CD4-positive, alpha-beta memory T cell (primary cell): Measurements from ENCODE around the gene OR10K2. TPM values are rescaled to one million over a fixed set of nuclear protein-coding genes. Genes with fewer than 3 reads are reported as not detected.

ENCODE experiments used
- CTCF ChIA-PET: fragments of 350-600 bp; sonication (Branson Sonifier 250); formaldehyde crosslinking; loops from one replicate; lab custom pipeline; 2021; ENCODE audit warnings: inconsistent platforms; ENCODE audit not compliant: partially characterized antibody; lab: Charles Lee
- POLR2A ChIA-PET: fragments of 350-600 bp; sonication (Branson Sonifier 250); formaldehyde crosslinking; loops from one replicate; lab custom pipeline; 2021; ENCODE audit not compliant: partially characterized antibody; lab: Charles Lee
- DNase-seq, 5 donors: peaks; one replicate each; pipeline versions ENCODE4 v3.0.0 to v3.0.0-alpha.2; 2020 to 2022; ENCODE audit warnings: mixed read lengths in 1 of 5
- H3K27ac ChIP-seq: one replicate; pipeline ENCODE4 v1.7.0; 2013; ENCODE audit warnings: low read depth, low read length
- H3K27me3 ChIP-seq: 2 replicates; pipeline ENCODE4 v1.7.0; 2013; ENCODE audit warnings: mild to moderate bottlenecking, low read length, moderate library complexity; ENCODE audit not compliant: insufficient read depth
- H3K36me3 ChIP-seq: 2 replicates; pipeline ENCODE4 v1.7.0; 2013; ENCODE audit warnings: mild to moderate bottlenecking, low read length, moderate library complexity; ENCODE audit not compliant: insufficient read depth
- H3K4me1 ChIP-seq: 2 replicates; pipeline ENCODE4 v1.7.0; 2013; ENCODE audit warnings: mild to moderate bottlenecking, low read length, moderate library complexity; ENCODE audit not compliant: insufficient read depth
- H3K4me3 ChIP-seq, 2 donors: one replicate each; pipeline ENCODE4 v1.7.0; 2013; ENCODE audit warnings: low read length in 2 of 2, mild to moderate bottlenecking in 1 of 2
- H3K9me3 ChIP-seq, 2 donors: one replicate each; pipeline ENCODE4 v1.7.0; 2013; ENCODE audit warnings: low read length in 2 of 2, control low read depth in 1 of 2; ENCODE audit not compliant: control insufficient read depth in 1 of 2
- H3K27ac Mint-ChIP-seq, 7 donors: one replicate each; pipeline ENCODE4 v1.8.0; 2020 to 2021; ENCODE audit warnings: mixed read lengths in 7 of 7, mild to moderate bottlenecking in 6 of 7, inconsistent platforms in 3 of 7, moderate library complexity in 3 of 7
- H3K27me3 Mint-ChIP-seq, 2 donors: one replicate each; pipeline ENCODE4 v1.8.0; 2020 to 2021; ENCODE audit warnings: mixed read lengths in 2 of 2
- H3K36me3 Mint-ChIP-seq, 2 donors: one replicate each; pipeline ENCODE4 v1.8.0; 2020 to 2021; ENCODE audit warnings: mixed read lengths in 2 of 2, inconsistent platforms in 1 of 2, mild to moderate bottlenecking in 1 of 2
- H3K4me1 Mint-ChIP-seq, 4 donors: one replicate each; pipeline ENCODE4 v1.8.0; 2020 to 2021; ENCODE audit warnings: mixed read lengths in 4 of 4, mild to moderate bottlenecking in 1 of 4
- H3K4me3 Mint-ChIP-seq, 8 donors: one replicate each; pipeline ENCODE4 v1.8.0; 2020 to 2021; ENCODE audit warnings: mixed read lengths in 8 of 8, mild to moderate bottlenecking in 7 of 8, moderate library complexity in 6 of 8, inconsistent platforms in 3 of 8
- H3K9me3 Mint-ChIP-seq, 8 donors: one replicate each; pipeline ENCODE4 v1.8.0; 2020 to 2021; ENCODE audit warnings: mixed read lengths in 8 of 8, mild to moderate bottlenecking in 5 of 8, inconsistent platforms in 3 of 8, moderate library complexity in 1 of 8
- intact Hi-C: fragments of 100-400 bp; cut with micrococcal nuclease; formaldehyde crosslinking; loops from one replicate; pipeline ENCODE4 v1.15.1; 2023
- polyA plus RNA-seq, 2 donors: library from polyadenylated mRNA; unstranded; fragments of 300-500 nt; fragmentation: Illumina TruSeq; gene quantifications; one replicate each; pipeline ENCODE4 v1.2.3, GENCODE V29; 2021
- total RNA-seq, 2 experiments: library from RNA; stranded (reverse); gene quantifications; one replicate each; pipeline ENCODE4 v1.2.3, GENCODE V29; 2021

The OR10K2 gene
- total and polyA plus RNA-seq, 4 experiments from 2014 or later = not detected

DNA sequence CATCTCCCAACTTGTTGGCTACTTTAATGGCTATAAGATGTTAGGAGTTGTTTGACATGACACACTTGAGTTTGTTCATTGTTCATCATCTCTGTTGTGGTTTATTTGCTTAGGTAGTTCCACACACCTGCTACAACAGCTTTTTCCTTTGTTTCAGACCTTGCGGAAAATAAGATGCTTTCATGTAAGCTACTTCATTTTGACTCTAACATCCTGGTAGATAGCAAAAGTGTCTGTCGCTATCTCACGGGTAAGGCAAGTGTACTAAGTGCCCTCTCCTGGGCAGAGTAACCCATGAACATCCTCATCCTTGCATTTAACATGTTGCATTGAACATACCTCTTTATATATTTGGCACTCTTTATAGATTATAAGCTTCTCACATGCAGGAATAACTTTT lies 25.2 kb downstream of the OR10K2 start:
- Mint-ChIP-seq H3K27ac (no peak overlapping the region), H3K36me3 (no peaks in the 10 kb centered on the region), H3K27me3 (peaks cover 0 to 14% of the 10 kb centered on the region in 2 donors), H3K4me3 (no peak overlapping the region), H3K4me1 (no peaks in the 10 kb centered on the region), H3K9me3 (no peaks in the 10 kb centered on the region)
- Histone ChIP-seq H3K27me3 (peaks cover 5% of the 10 kb centered on the region), H3K36me3 (no peaks in the 10 kb centered on the region), H3K27ac (no peak overlapping the region), H3K4me1 (no peaks in the 10 kb centered on the region), H3K4me3 (no peak overlapping the region), H3K9me3 (no peaks in the 10 kb centered on the region)
- intact Hi-C loops = no loop called here
- ChIA-PET CTCF (interaction anchor here (0.9 kb wide), 1 partner anchor 9 kb away, joined by 3 read pairs; no protein-coding TSS in a partner anchor), POLR2A (no interaction called here)
- DNase-seq = no peak

- ChIA-PET POLR2A (no interaction called here), CTCF (no interaction called here)
- Mint-ChIP-seq H3K27ac (no peak within 1 kb of the TSS), H3K9me3 (peaks cover 0 to 4% (median 0%) of the 10 kb centered on the region in 8 donors), H3K4me1 (no peaks in the 10 kb centered on the region), H3K36me3 (no peaks in the 10 kb centered on the region), H3K4me3 (no peak within 1 kb of the TSS), H3K27me3 (peaks cover 7 to 13% of the 10 kb centered on the region in 2 donors)
- Histone ChIP-seq H3K27me3 (peaks cover 5% of the 10 kb centered on the region), H3K36me3 (no peaks in the 10 kb centered on the region), H3K4me3 (no peak within 1 kb of the TSS), H3K9me3 (no peaks in the 10 kb centered on the region), H3K4me1 (no peaks in the 10 kb centered on the region), H3K27ac (no peak within 1 kb of the TSS)
- DNase-seq = no peak
- intact Hi-C loops = no loop called here
Measured at GRCh38 chr1:158398818-158399514, 27.1 kb downstream of the OR10K2 start, which contains the start of gene OR10T2. Gene OR10T2 (minus strand): TSS chr1:158399466. CDS start chr1:158399466, 0 bp downstream.

GRCh38 chr1:158396646-158397045 lies 29.4 kb downstream of the OR10K2 start:
- Mint-ChIP-seq H3K4me1 (no peaks in the 10 kb centered on the region), H3K9me3 (peaks cover 0 to 4% (median 0%) of the 10 kb centered on the region in 8 donors), H3K36me3 (no peaks in the 10 kb centered on the region), H3K27ac (no peak overlapping the region), H3K27me3 (peaks cover 9 to 16% of the 10 kb centered on the region in 2 donors), H3K4me3 (no peak overlapping the region)
- ChIA-PET CTCF (no interaction called here), POLR2A (no interaction called here)
- Histone ChIP-seq H3K27ac (no peak overlapping the region), H3K9me3 (no peaks in the 10 kb centered on the region), H3K36me3 (no peaks in the 10 kb centered on the region), H3K27me3 (peaks cover 5% of the 10 kb centered on the region), H3K4me1 (no peaks in the 10 kb centered on the region), H3K4me3 (no peak overlapping the region)
- no peak for DNase-seq
- intact Hi-C loops = no loop called here

DNA sequence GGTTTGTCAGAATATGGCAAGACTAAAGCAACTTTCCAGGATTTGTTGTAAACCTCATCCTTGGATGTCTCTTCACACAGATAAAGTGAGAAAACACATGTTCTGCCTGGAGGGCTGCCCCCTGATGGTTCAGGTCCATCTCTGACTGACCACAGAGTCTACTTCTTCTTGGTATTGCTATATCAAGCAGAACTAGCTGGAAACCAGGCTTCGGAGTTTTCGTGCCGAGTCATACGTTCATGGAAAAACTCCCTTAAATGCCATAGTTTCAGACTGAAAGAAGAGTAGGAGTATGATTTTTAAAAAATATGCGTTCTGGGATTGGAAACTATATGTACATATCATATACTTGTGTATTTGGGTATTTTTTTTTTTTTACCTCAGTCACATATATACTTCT lies 32.6 kb downstream of the OR10K2 start:
- no peaks in the 10 kb centered on the region for H3K4me1 ChIP-seq
- peaks cover 7 to 11% of the 10 kb centered on the region in 2 donors for H3K27me3 Mint-ChIP-seq

GRCh38 chr1:158391099-158391498 lies 34.9 kb downstream of the OR10K2 start:
- DNase-seq = no peak
- Histone ChIP-seq H3K36me3 (no peaks in the 10 kb centered on the region), H3K4me3 (no peak overlapping the region), H3K27ac (no peak overlapping the region), H3K9me3 (no peaks in the 10 kb centered on the region), H3K27me3 (no peaks in the 10 kb centered on the region), H3K4me1 (no peaks in the 10 kb centered on the region)
- intact Hi-C loops = no loop called here
- H3K4me3 Mint-ChIP-seq = no peak overlapping the region
- H3K9me3 Mint-ChIP-seq = peaks cover 0 to 7% (median 1%) of the 10 kb centered on the region in 8 donors
- peaks cover 10 to 12% of the 10 kb centered on the region in 2 donors for H3K27me3 Mint-ChIP-seq
- H3K4me1 Mint-ChIP-seq = no peaks in the 10 kb centered on the region
- H3K36me3 Mint-ChIP-seq = no peaks in the 10 kb centered on the region
- H3K27ac Mint-ChIP-seq = no peak overlapping the region
- ChIA-PET CTCF (no interaction called here), POLR2A (no interaction called here)

More for the DNA sequence above, 32.6 kb downstream of the OR10K2 start:
- Mint-ChIP-seq H3K36me3 (no peaks in the 10 kb centered on the region), H3K27ac (no peak overlapping the region), H3K4me3 (no peak overlapping the region), H3K9me3 (peaks cover 0 to 4% (median 0%) of the 10 kb centered on the region in 8 donors), H3K4me1 (no peaks in the 10 kb centered on the region)
- no peak overlapping the region for H3K27ac ChIP-seq
- ChIA-PET POLR2A (no interaction called here), CTCF (no interaction called here)
- no peaks in the 10 kb centered on the region for H3K9me3 ChIP-seq
- no peaks in the 10 kb centered on the region for H3K36me3 ChIP-seq
- H3K4me3 ChIP-seq = no peak overlapping the region
- DNase-seq = no peak
- intact Hi-C loops = no loop called here
- no peaks in the 10 kb centered on the region for H3K27me3 ChIP-seq

GRCh38 chr1:158390331-158390730 lies 35.7 kb downstream of the OR10K2 start:
- Mint-ChIP-seq H3K27ac (no peak overlapping the region), H3K36me3 (no peaks in the 10 kb centered on the region), H3K27me3 (peaks cover 8 to 11% of the 10 kb centered on the region in 2 donors), H3K4me1 (no peaks in the 10 kb centered on the region), H3K9me3 (peaks cover 0 to 7% (median under 1%) of the 10 kb centered on the region in 8 donors), H3K4me3 (no peak overlapping the region)
- ChIA-PET POLR2A (no interaction called here), CTCF (no interaction called here)
- Histone ChIP-seq H3K4me3 (no peak overlapping the region), H3K36me3 (no peaks in the 10 kb centered on the region), H3K4me1 (no peaks in the 10 kb centered on the region), H3K27ac (no peak overlapping the region), H3K9me3 (no peaks in the 10 kb centered on the region), H3K27me3 (no peaks in the 10 kb centered on the region)
- DNase-seq = no peak
- intact Hi-C loops = no loop called here

DNA sequence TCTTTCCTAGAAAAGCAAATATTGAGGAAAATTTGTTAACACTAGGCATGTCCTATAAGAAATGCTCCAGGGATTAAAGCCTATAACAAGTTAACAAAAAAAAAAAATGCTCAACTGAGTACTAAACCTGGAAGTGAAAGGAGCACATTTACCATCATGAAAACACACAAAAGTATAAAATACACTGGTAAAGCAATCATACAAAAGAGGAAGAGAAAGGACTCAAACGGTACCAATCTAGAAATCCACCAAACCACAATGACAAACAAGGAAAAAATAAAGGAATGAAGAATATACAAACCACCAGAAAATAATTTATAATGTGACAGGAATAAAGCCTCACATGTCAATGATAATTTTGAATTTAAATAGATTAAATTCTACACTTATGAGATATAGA lies 51.2 kb downstream of the OR10K2 start:
- intact Hi-C loops = no loop called here
- no peak overlapping the region for H3K27ac Mint-ChIP-seq
- Histone ChIP-seq H3K27me3 (no peaks in the 10 kb centered on the region), H3K9me3 (peaks cover 0 to 4% of the 10 kb centered on the region in 2 donors), H3K36me3 (no peaks in the 10 kb centered on the region), H3K4me1 (no peaks in the 10 kb centered on the region), H3K4me3 (no peak overlapping the region), H3K27ac (no peak overlapping the region)
- no peak overlapping the region for H3K4me3 Mint-ChIP-seq
- DNase-seq = no peak
- POLR2A ChIA-PET = no interaction called here
- H3K9me3 Mint-ChIP-seq = peaks cover 0 to 28% (median 20%) of the 10 kb centered on the region in 8 donors
- CTCF ChIA-PET = no interaction called here
- H3K4me1 Mint-ChIP-seq = no peaks in the 10 kb centered on the region
- H3K36me3 Mint-ChIP-seq = no peaks in the 10 kb centered on the region
- peaks cover 11 to 21% of the 10 kb centered on the region in 2 donors for H3K27me3 Mint-ChIP-seq
